Measurements from ENCODE around the gene KDM4C. TPM values are rescaled to one million over a fixed set of nuclear protein-coding genes. Genes with fewer than 3 reads are reported as not detected.

Gene KDM4C
- total and polyA plus RNA-seq, 2 of the 13 experiments (the other 11 are each of a cell fraction or from before 2014, with no cell fraction given): 19.4 to 23.6 TPM

DNA sequence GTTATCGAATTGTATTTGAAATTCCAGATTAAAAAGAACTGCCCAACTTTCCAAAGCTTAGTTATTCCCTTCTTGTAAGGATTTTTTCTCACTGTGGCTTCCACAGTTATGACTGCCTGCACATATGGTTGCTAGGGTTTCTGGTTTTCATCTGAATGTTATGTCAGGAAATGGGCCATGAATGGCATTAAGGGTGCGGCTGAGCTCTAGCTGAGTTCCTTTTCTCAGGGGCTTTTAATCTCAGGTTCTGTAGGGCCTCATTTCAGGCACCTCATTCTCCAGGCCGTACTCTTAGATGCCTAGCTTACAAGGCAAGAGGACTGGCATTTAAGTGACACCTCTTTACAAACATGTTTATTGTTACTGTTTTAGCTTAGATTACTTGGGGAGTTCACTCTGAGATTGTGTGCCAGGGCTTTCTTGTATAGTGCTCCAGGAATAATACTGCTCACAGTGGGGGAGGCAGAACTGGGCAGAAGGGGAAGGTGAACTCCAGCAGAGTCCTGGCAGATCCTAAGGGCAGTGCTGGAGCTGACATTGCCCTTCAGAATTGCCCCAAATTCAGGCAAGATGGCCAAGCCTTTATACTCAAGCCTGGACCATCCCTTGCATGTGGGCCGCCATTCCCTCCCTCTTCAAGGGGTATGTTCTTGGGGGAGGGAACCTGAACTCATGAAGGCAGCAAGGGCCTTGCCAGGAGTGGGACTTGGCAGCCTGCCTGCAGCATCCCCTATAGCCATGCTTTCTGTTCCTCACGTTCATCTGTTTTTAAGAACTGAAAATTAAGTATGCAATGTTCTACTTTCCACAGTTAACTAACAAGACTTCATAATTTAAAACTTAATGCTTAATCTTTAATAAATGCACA, 111.5 kb downstream of the KDM4C start:
- no peak overlapping the region for H2AFZ ChIP-seq (ENCODE audit: low read length)
- no peaks in the 10 kb centered on the region for H3K27me3 ChIP-seq (ENCODE audit: control insufficient read depth in 1 of 2, insufficient read depth in 2 of 2, low read length in 2 of 2)
- ChIA-PET POLR2A (no interaction called here), CTCF (ENCODE audit: low intra/inter-chr PET ratio, low total read pairs) (no interaction called here)
- no peak overlapping the region for H3K4me2 ChIP-seq (ENCODE audit: low read depth, low read length)
- no peak for DNase-seq (ENCODE audit: low spot score)
- H3K9me3 ChIP-seq (ENCODE audit: low read length): peaks cover 1% of the 10 kb centered on the region
- no peaks in the 10 kb centered on the region for H3K36me3 ChIP-seq (replicated peaks in 1 of 2; ENCODE audit: control insufficient read depth in 1 of 2, insufficient read depth in 2 of 2, low read length in 2 of 2)
- H4K20me1 ChIP-seq (ENCODE audit: insufficient read depth, low read length): no peaks in the 10 kb centered on the region
- no peak overlapping the region for H3K27ac ChIP-seq (ENCODE audit: extremely low read length, insufficient read depth, low read length)
- intact Hi-C loops (cut with micrococcal nuclease; ENCODE audit: unreplicated experiment): no loop called here
- no peak for TF ChIP-seq TCF12 (IDR thresholded peaks at IDR 0.05)
- TF ChIP-seq TCF12 (CRISPR knock-in tag; IDR thresholded peaks at IDR 0.05): no peak
- TF ChIP-seq, protein P1, sequence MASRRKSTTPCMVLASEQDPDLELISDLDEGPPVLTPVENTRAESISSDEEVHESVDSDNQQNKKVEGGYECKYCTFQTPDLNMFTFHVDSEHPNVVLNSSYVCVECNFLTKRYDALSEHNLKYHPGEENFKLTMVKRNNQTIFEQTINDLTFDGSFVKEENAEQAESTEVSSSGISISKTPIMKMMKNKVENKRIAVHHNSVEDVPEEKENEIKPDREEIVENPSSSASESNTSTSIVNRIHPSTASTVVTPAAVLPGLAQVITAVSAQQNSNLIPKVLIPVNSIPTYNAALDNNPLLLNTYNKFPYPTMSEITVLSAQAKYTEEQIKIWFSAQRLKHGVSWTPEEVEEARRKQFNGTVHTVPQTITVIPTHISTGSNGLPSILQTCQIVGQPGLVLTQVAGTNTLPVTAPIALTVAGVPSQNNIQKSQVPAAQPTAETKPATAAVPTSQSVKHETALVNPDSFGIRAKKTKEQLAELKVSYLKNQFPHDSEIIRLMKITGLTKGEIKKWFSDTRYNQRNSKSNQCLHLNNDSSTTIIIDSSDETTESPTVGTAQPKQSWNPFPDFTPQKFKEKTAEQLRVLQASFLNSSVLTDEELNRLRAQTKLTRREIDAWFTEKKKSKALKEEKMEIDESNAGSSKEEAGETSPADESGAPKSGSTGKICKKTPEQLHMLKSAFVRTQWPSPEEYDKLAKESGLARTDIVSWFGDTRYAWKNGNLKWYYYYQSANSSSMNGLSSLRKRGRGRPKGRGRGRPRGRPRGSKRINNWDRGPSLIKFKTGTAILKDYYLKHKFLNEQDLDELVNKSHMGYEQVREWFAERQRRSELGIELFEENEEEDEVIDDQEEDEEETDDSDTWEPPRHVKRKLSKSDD (CRISPR knock-in tag; IDR thresholded peaks at IDR 0.05; ENCODE audit: low read depth): no peak
- TF ChIP-seq, protein P2, sequence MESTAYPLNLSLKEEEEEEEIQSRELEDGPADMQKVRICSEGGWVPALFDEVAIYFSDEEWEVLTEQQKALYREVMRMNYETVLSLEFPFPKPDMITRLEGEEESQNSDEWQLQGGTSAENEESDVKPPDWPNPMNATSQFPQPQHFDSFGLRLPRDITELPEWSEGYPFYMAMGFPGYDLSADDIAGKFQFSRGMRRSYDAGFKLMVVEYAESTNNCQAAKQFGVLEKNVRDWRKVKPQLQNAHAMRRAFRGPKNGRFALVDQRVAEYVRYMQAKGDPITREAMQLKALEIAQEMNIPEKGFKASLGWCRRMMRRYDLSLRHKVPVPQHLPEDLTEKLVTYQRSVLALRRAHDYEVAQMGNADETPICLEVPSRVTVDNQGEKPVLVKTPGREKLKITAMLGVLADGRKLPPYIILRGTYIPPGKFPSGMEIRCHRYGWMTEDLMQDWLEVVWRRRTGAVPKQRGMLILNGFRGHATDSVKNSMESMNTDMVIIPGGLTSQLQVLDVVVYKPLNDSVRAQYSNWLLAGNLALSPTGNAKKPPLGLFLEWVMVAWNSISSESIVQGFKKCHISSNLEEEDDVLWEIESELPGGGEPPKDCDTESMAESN (CRISPR knock-in tag; conservative IDR thresholded peaks at IDR 0.05): no peak
- TF ChIP-seq, protein P3, sequence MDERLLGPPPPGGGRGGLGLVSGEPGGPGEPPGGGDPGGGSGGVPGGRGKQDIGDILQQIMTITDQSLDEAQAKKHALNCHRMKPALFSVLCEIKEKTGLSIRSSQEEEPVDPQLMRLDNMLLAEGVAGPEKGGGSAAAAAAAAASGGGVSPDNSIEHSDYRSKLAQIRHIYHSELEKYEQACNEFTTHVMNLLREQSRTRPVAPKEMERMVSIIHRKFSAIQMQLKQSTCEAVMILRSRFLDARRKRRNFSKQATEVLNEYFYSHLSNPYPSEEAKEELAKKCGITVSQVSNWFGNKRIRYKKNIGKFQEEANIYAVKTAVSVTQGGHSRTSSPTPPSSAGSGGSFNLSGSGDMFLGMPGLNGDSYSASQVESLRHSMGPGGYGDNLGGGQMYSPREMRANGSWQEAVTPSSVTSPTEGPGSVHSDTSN (CRISPR knock-in tag; IDR thresholded peaks at IDR 0.05): no peak
- TF ChIP-seq, protein P4, sequence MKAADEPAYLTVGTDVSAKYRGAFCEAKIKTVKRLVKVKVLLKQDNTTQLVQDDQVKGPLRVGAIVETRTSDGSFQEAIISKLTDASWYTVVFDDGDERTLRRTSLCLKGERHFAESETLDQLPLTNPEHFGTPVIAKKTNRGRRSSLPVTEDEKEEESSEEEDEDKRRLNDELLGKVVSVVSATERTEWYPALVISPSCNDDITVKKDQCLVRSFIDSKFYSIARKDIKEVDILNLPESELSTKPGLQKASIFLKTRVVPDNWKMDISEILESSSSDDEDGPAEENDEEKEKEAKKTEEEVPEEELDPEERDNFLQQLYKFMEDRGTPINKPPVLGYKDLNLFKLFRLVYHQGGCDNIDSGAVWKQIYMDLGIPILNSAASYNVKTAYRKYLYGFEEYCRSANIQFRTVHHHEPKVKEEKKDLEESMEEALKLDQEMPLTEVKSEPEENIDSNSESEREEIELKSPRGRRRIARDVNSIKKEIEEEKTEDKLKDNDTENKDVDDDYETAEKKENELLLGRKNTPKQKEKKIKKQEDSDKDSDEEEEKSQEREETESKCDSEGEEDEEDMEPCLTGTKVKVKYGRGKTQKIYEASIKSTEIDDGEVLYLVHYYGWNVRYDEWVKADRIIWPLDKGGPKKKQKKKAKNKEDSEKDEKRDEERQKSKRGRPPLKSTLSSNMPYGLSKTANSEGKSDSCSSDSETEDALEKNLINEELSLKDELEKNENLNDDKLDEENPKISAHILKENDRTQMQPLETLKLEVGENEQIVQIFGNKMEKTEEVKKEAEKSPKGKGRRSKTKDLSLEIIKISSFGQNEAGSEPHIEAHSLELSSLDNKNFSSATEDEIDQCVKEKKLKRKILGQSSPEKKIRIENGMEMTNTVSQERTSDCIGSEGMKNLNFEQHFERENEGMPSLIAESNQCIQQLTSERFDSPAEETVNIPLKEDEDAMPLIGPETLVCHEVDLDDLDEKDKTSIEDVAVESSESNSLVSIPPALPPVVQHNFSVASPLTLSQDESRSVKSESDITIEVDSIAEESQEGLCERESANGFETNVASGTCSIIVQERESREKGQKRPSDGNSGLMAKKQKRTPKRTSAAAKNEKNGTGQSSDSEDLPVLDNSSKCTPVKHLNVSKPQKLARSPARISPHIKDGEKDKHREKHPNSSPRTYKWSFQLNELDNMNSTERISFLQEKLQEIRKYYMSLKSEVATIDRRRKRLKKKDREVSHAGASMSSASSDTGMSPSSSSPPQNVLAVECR (CRISPR knock-in tag; IDR thresholded peaks at IDR 0.05; ENCODE audit: borderline replicate concordance): no peak
- no peak for TF ChIP-seq NFE2L1 (CRISPR knock-in tag; IDR thresholded peaks at IDR 0.05; ENCODE audit: borderline replicate concordance)
- TF ChIP-seq ZSCAN21 (CRISPR knock-in tag; IDR thresholded peaks at IDR 0.05; ENCODE audit: borderline replicate concordance): no peak
- TF ChIP-seq SMARCE1 (IDR thresholded peaks at IDR 0.05; ENCODE audit: borderline replicate concordance): no peak
- TF ChIP-seq, protein P5, sequence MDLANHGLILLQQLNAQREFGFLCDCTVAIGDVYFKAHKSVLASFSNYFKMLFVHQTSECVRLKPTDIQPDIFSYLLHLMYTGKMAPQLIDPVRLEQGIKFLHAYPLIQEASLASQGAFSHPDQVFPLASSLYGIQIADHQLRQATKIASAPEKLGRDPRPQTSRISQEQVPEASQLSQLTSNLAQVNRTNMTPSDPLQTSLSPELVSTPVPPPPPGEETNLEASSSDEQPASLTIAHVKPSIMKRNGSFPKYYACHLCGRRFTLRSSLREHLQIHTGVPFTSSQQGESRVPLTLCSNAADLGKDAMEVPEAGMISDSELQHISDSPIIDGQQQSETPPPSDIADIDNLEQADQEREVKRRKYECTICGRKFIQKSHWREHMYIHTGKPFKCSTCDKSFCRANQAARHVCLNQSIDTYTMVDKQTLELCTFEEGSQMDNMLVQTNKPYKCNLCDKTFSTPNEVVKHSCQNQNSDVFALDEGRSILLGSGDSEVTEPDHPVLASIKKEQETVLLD (CRISPR knock-in tag; IDR thresholded peaks at IDR 0.05; ENCODE audit: low read depth): no peak
- no peak for TF ChIP-seq MLLT10 (CRISPR knock-in tag; IDR thresholded peaks at IDR 0.05)
- peaks cover 4% of the 10 kb centered on the region for H3K79me2 ChIP-seq (ENCODE audit: insufficient read depth, low read length)
- no peak overlapping the region for H3K9ac ChIP-seq (ENCODE audit: insufficient read depth, low read depth, low read length)
- FAIRE-seq: no peak
- H3K4me3 ChIP-seq (replicated peaks in 1 of 3; ENCODE audit: insufficient read depth in 1 of 3, low read depth in 2 of 3, low read length in 3 of 3): no peak overlapping the region
- H3K4me1 ChIP-seq (ENCODE audit: insufficient read depth, low read length): peaks cover 51% of the 10 kb centered on the region
- 99% methylated on average over 5 of the region's 5 CpGs for WGBS (ENCODE audit: low lambda C conversion rate)
- no peak for ATAC-seq
- no TSS peak for BruUV-seq (replicated peaks)
- in situ Hi-C loops (cut with HindIII; ENCODE audit: extremely low pct_ligation_motif_present, low pct_unique_long_range_greater_than_20kb): no loop called here
